Measurements from ENCODE around the gene CCR7. TPM values are rescaled to one million over a fixed set of nuclear protein-coding genes. Genes with fewer than 3 reads are reported as not detected.
A peak's percentile ranks its signal among the peaks of the same experiment; 100 is the strongest.
"Not testable (repeated sequence)": the region's sequence is repeated elsewhere in the genome, so short reads cannot be mapped to it uniquely, and the experiment has no call there.

Gene CCR7
- total RNA-seq, 1 experiment from 2014 or later: not detected

DNA sequence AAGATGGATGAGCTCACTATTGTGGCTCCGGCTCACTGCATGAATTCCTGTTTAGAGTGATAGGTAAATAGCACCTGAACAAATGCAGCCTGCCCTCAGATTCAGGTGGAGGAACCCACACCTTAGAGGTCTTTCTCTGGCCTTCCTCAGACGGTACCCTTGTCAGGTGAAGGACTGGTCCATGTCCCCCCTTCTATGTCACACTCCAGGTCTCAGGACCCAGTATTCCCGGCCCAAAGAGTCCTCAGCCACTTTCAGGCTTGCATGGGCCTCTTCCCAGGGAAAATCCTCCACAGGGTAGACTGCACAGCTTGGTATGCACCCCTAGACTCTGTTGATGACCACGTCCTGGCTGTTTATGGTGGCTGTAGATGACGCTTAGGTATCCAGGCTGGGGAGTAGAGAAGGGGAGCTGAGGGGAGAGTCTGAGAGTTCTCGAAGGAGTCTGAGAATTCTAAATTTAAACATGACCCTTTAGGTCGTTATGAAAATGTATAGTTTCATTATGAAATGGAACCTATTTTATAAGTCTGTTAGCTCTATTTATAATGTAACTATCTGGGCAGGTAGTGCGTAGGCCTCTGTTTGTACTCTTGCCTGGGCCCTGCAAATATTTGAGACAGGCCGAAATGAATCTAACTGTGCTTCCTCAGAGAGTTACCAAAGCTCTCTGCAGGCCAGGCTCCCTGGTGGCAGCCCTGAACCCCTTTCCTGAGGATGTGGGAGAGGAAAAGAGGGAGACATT, 32.5 kb upstream of the CCR7 start:
- no peak for DNase-seq (ENCODE audit: low spot score)

GRCh38 chr17:40597156-40597555, 31.9 kb upstream of the CCR7 start:
- DNase-seq (ENCODE audit: low spot score): no peak

DNA sequence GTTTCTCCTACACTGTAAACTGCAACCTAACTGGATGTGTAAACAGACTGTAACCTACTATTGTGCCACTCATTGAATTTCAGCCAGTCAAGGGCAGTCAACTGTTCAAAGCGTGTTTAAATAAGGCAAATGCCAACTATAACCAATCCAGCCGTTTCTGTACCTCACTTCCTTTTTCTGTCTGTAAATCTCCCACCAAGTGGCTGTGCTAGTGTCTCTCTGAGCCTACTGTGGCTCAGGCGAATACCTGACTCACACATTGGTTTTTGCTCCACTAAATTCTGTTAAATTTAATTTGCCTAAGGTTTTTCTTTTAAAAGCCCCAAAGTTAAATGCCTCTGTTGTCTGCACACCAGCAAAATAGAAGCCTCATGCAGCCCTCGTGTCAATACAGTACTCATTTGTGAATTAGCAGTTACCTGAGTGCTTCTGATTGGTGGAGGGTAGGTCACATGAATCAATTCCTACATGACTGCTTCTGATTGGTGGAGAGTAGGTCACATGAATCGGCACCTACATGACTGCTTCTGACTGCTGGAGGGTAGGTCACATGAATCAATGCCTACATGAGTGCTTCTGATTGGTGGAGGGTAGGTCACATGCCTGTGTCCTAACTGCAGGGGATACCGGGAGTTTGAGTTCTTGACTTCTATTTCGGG, 31.1 kb upstream of the CCR7 start:
- DNase-seq (ENCODE audit: low spot score): peak; percentile 70

DNA sequence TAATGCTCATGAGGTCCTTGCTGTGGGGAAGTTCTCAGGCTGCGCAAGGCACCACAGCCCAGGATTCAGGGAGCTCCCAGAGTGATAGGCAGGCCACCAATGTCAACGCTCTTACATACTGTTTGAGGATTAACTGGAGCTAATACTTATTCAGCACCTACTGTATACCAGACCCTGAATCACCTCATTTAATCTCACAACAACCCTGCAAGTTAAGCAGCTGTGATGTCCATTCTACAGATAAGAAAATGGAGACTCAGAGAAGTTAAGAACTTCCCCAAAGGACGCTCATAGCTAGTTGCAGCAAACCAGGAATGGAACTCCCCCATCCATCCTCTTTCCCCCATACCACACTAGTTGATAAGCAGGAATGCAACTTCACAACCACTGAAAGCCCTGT, 25.5 kb upstream of the CCR7 start:
- no peak for DNase-seq (ENCODE audit: low spot score)

GRCh38 chr17:40588552-40588951, 23.3 kb upstream of the CCR7 start:
- DNase-seq (ENCODE audit: low spot score): no peak

- not testable (repeated sequence) for DNase-seq (ENCODE audit: low spot score)
These were observed 21.0 kb upstream of the CCR7 start for GRCh38 chr17:40586264-40586663.

DNA sequence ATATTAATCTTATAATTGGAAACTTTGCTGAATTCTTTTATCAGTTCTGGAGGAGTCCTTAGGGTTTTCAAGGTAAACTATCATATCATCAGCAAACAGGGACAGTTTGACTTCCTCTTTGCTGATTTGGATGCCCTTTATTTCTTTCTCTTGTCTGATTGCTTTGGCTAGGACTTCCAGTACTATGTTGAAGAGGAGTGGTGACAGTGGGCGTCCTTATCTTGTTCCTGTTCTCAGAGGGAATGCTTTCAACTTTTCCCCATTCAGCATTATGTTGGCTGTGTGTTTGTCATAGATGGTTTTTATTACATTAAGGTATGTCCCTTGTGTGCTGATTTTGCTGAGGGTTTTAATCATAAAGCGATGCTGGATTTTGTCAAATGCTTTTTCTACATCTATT, 19.7 kb upstream of the CCR7 start:
- not testable (repeated sequence) for DNase-seq (ENCODE audit: low spot score)

GRCh38 chr17:40582328-40582901, 17.1 kb upstream of the CCR7 start:
- DNase-seq (ENCODE audit: low spot score): no peak

GRCh38 chr17:40580140-40580539, 14.9 kb upstream of the CCR7 start:
- no peak for DNase-seq (ENCODE audit: low spot score)

DNA sequence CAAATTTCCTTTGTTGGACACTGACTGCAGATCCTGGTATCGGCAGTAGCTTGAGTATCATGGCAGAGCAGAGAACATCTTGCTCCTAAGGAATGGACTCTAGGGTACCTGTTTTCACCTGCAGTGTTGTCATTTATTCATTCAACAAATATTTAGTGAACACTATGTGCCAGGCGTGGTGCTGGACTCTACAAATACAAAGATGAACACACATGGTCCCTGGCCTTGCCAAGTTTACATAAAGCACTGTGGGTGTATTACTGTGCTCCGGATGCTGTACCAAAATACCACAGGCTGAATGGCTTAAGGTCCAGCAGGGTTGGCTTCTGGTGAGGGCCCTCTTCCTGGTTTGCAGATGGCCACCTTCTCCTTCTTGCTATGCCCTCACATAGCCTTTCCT, 14.2 kb upstream of the CCR7 start:
- no peak for DNase-seq (ENCODE audit: low spot score)

DNA sequence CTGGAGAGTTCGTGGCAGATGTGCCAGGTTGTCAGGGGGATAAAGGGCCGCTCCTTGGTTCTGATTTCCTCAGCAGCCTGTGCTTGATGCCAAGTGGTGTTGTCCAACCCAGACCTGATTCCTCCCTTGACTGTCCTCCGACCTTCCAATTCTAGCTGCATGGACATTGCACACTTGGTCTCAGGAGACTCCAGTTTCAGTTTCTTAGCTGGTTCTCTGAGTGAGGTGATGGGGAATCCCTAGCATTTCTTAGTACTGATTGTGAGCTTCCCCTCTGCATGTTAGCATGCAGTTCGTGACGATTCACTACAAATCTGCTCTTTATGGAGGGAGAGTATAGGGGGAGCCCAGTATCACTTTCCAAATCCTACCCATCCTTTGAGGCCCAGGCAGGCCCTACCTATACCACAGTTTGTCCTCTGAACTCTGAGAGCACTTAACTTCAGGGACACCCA, 12.4 kb upstream of the CCR7 start:
- DNase-seq (ENCODE audit: low spot score): no peak

DNA sequence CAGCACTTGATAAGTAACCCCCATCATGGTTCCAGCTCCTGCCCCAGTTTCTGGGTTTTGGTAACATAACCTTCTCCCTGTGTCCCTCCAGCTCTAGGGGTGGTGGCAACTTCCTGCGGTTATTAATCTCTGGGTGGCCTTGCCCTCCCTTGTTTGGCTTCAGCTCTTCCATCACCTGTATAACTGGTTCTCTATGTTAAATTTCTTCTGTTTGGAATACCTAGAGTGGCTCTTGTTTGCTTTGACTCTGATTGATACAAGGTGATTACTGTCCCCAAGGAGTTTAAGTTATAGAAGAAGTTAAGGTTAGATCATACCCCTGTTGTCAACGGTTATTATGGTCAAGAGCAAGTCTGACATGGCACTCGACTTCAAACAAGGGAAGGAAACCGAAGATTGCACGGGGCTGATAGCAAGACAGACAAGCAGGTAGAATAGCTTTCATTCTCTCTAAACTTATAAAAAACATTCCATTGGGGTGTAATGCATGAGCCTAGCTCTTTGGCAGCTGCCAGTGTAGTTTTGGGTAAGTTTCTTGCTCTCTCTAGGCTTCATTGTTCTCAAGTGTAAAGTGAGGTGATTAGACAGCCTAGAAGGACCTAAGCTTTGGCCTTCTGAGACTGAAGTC, 11.0 kb upstream of the CCR7 start:
- no peak for DNase-seq (ENCODE audit: low spot score)

GRCh38 chr17:40574292-40574691, 9.0 kb upstream of the CCR7 start:
- DNase-seq (ENCODE audit: low spot score): no peak

GRCh38 chr17:40572245-40572993, 7.1 kb upstream of the CCR7 start:
- not testable (repeated sequence) for DNase-seq (ENCODE audit: low spot score)

GRCh38 chr17:40568074-40568836, 3.0 kb upstream of the CCR7 start:
- no peak for DNase-seq (ENCODE audit: low spot score)

- DNase-seq (ENCODE audit: low spot score): no peak
These were observed 2.1 kb upstream of the CCR7 start for GRCh38 chr17:40567377-40567776.

- DNase-seq (ENCODE audit: low spot score): no peak
These were observed 617 bp upstream of the CCR7 start for GRCh38 chr17:40565769-40566409.

DNA sequence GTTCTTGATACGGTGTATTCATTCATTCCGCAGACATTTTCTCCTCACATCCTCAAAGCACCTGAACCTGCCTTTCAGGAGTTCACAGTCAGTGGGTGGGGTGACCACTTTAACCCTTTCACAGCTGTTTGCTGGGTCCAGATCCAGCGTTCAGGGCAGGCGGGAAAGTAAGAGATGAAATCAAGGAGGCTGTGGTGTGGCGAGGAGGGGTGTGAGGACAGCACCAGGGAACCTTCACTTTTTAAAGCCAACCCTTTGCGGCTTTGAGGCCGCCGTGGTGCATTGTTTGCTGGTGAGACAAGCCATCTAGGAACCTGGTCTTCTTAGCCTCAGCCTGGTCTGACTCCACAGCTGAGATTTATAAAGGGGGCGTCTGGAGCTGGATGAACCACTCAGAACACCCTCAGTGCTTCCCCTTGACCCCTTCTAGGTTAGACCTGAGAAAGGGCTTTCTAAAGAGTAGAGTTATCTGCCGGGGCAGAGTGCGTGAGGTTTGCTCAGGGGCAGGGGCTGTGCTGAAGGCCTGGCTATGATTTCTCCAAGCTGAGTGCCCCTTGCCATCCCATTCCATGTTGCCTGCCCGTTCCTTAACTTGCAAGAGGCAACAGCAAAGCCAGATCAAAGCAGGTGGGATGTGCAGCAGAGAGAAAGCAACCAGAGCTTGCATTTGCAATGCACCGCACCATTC, 933 bp downstream of the CCR7 start:
- no peak for DNase-seq (ENCODE audit: low spot score)

GRCh38 chr17:40563220-40564052, 1.8 kb downstream of the CCR7 start:
- DNase-seq (ENCODE audit: low spot score): no peak

Data from HT-29 (cell line).